WTC11 (cell line): ENCODE results near the gene BNIPL. TPM values are rescaled to one million over a fixed set of nuclear protein-coding genes. Genes with fewer than 3 reads are reported as not detected.
A peak's percentile ranks its signal among the peaks of the same experiment; 100 is the strongest.

Experiments used
- ATAC-seq: fragments of 200-7000 bp; cut with Tn5 transposase; 2 replicates; pipeline ENCODE4 v1.10.0; 2021; ENCODE audit warnings: mild to moderate bottlenecking, moderate library complexity
- CTCF ChIA-PET: fragments of 300-600 bp; sonication (Branson Sonifier 250); formaldehyde crosslinking; loops from one replicate; lab custom pipeline; 2021; ENCODE audit warnings: antibody characterized with exemption; lab: Charles Lee
- POLR2A ChIA-PET: fragments of 350-600 bp; sonication (Branson Sonifier 250); formaldehyde crosslinking; loops from one replicate; lab custom pipeline; 2021; ENCODE audit warnings: antibody characterized with exemption; lab: Charles Lee
- DNase-seq: peaks from one replicate; pipeline ENCODE4 v3.0.0; 2021; ENCODE audit warnings: low spot score
- H3K27ac Mint-ChIP-seq: 2 replicates; pipeline ENCODE4 v1.8.0; 2021; ENCODE audit warnings: mixed read lengths
- H3K27me3 Mint-ChIP-seq: 2 replicates; pipeline ENCODE4 v1.8.0; 2021; ENCODE audit warnings: low read depth, mild to moderate bottlenecking, moderate library complexity, mixed read lengths
- H3K36me3 Mint-ChIP-seq: 2 replicates; pipeline ENCODE4 v1.8.0; 2021; ENCODE audit warnings: mixed read lengths
- H3K4me1 Mint-ChIP-seq: 2 replicates; pipeline ENCODE4 v1.8.0; 2022; ENCODE audit warnings: mixed read lengths
- H3K4me3 Mint-ChIP-seq: 2 replicates; pipeline ENCODE4 v1.8.0; 2021; ENCODE audit warnings: mild to moderate bottlenecking, moderate library complexity, mixed read lengths
- H3K9me3 Mint-ChIP-seq: 2 replicates; pipeline ENCODE4 v1.8.0; 2021; ENCODE audit warnings: mixed read lengths
- ESRRA ChIP-seq: sonication (generic); formaldehyde crosslinking; IDR thresholded peaks from 2 replicates; pipeline ENCODE4 v1.8.1; 2022; ENCODE audit warnings: mild to moderate bottlenecking, missing genetic modification reagents, borderline replicate concordance
- FOXJ3 ChIP-seq: sonication (generic); formaldehyde crosslinking; IDR thresholded peaks from 2 replicates; pipeline ENCODE4 v1.9.0; 2021; ENCODE audit warnings: missing genetic modification reagents, mild to moderate bottlenecking, borderline replicate concordance
- FOXP1 ChIP-seq: sonication (generic); formaldehyde crosslinking; IDR thresholded peaks from 2 replicates; pipeline ENCODE4 v1.8.0; 2022; ENCODE audit warnings: missing genetic modification reagents, mild to moderate bottlenecking, moderate library complexity, borderline replicate concordance
- GABPB1 ChIP-seq: sonication (generic); formaldehyde crosslinking; IDR thresholded peaks from 2 replicates; pipeline ENCODE4 v1.8.1; 2023; ENCODE audit warnings: mild to moderate bottlenecking, missing genetic modification reagents
- GTF2I ChIP-seq: fragments of 250-450 bp; sonication (Bioruptor Pico); conservative IDR thresholded peaks from 2 replicates; pipeline ENCODE4 v1.4.0; 2021; ENCODE audit warnings: mild to moderate bottlenecking
- HMGA2 ChIP-seq: fragments of 250-450 bp; sonication (Bioruptor Pico); IDR thresholded peaks from 2 replicates; pipeline ENCODE4 v1.4.0; 2021; ENCODE audit warnings: mild to moderate bottlenecking, moderate library complexity
- IRF2 ChIP-seq: sonication (generic); formaldehyde crosslinking; IDR thresholded peaks from 2 replicates; pipeline ENCODE4 v1.8.0; 2022; ENCODE audit warnings: low read depth, missing genetic modification reagents, borderline replicate concordance
- KAT7 ChIP-seq: sonication (generic); formaldehyde crosslinking; IDR thresholded peaks from 2 replicates; pipeline ENCODE4 v1.8.1; 2023; ENCODE audit warnings: missing genetic modification reagents, mild to moderate bottlenecking, borderline replicate concordance
- NR2C2 ChIP-seq: sonication (generic); formaldehyde crosslinking; IDR thresholded peaks from 2 replicates; pipeline ENCODE4 v1.8.0; 2022; ENCODE audit warnings: mild to moderate bottlenecking, missing genetic modification reagents
- NR3C1 ChIP-seq: sonication (generic); formaldehyde crosslinking; conservative IDR thresholded peaks from 2 replicates; pipeline ENCODE4 v1.8.1; 2023; ENCODE audit warnings: low read depth, mild to moderate bottlenecking, missing genetic modification reagents
- PRRX2 ChIP-seq: fragments of 250-450 bp; sonication (Bioruptor Pico); IDR thresholded peaks from 2 replicates; pipeline ENCODE4 v1.8.0; 2021; ENCODE audit warnings: mild to moderate bottlenecking
- RORB ChIP-seq: fragments of 250-450 bp; sonication (Bioruptor Pico); IDR thresholded peaks from 2 replicates; pipeline ENCODE4 v1.9.0; 2021; ENCODE audit warnings: mild to moderate bottlenecking
- SMAD4 ChIP-seq: sonication (generic); formaldehyde crosslinking; IDR thresholded peaks from 2 replicates; pipeline ENCODE4 v1.8.0; 2022; ENCODE audit warnings: mild to moderate bottlenecking, missing genetic modification reagents
- SOX15 ChIP-seq: fragments of 250-450 bp; sonication (Bioruptor Pico); IDR thresholded peaks from 2 replicates; pipeline ENCODE4 v1.9.0; 2021; ENCODE audit warnings: mild to moderate bottlenecking
- SP1 ChIP-seq: sonication (generic); formaldehyde crosslinking; conservative IDR thresholded peaks from 2 replicates; pipeline ENCODE4 v1.8.1; 2022; ENCODE audit warnings: missing genetic modification reagents
- TP53 ChIP-seq: sonication (generic); formaldehyde crosslinking; IDR thresholded peaks from 2 replicates; pipeline ENCODE4 v1.8.1; 2023; ENCODE audit warnings: mild to moderate bottlenecking, missing genetic modification reagents
- ZNF317 ChIP-seq: sonication (generic); formaldehyde crosslinking; IDR thresholded peaks from 2 replicates; pipeline ENCODE4 v1.8.1; 2023; ENCODE audit warnings: low read depth, mild to moderate bottlenecking, moderate library complexity, missing genetic modification reagents, borderline replicate concordance
- ZNF396 ChIP-seq: fragments of 250-450 bp; sonication (Bioruptor Pico); IDR thresholded peaks from 2 replicates; pipeline ENCODE4 v1.8.0; 2021; ENCODE audit warnings: mild to moderate bottlenecking, moderate library complexity, borderline replicate concordance
- total RNA-seq: library from RNA; stranded (reverse); gene quantifications from 3 replicates; pipeline ENCODE4 v1.2.3, GENCODE V29; 2021
- TF ChIP-seq, protein P1 (sequence below): sonication (generic); formaldehyde crosslinking; IDR thresholded peaks from 2 replicates; pipeline ENCODE4 v1.8.0; 2022; ENCODE audit warnings: mild to moderate bottlenecking, missing genetic modification reagents
- TF ChIP-seq, protein P2 (sequence below): fragments of 200-600 bp; IDR thresholded peaks from 2 replicates; pipeline ENCODE4 v1.8.0; 2022; ENCODE audit warnings: antibody characterized with exemption
- TF ChIP-seq, protein P3 (sequence below): sonication (generic); formaldehyde crosslinking; IDR thresholded peaks from 2 replicates; pipeline ENCODE4 v1.8.1; 2022; ENCODE audit warnings: low read depth, mild to moderate bottlenecking, moderate library complexity, missing genetic modification reagents, borderline replicate concordance
- TF ChIP-seq, protein P4 (sequence below): sonication (generic); formaldehyde crosslinking; IDR thresholded peaks from 2 replicates; pipeline ENCODE4 v1.8.0; 2022; ENCODE audit warnings: mild to moderate bottlenecking, missing genetic modification reagents
- TF ChIP-seq, protein P5 (sequence below): sonication (generic); formaldehyde crosslinking; IDR thresholded peaks from 2 replicates; pipeline ENCODE4 v1.8.1; 2023; ENCODE audit warnings: mild to moderate bottlenecking, missing genetic modification reagents, moderate library complexity
- TF ChIP-seq, protein P6 (sequence below): fragments of 250-450 bp; sonication (Bioruptor Pico); IDR thresholded peaks from 2 replicates; pipeline ENCODE4 v1.9.0; 2021; ENCODE audit warnings: moderate library complexity, mild to moderate bottlenecking, inconsistent platforms, borderline replicate concordance
- TF ChIP-seq, protein P7 (sequence below): sonication (generic); formaldehyde crosslinking; IDR thresholded peaks from 2 replicates; pipeline ENCODE4 v1.8.0; 2022; ENCODE audit warnings: mild to moderate bottlenecking, missing genetic modification reagents
- TF ChIP-seq, protein P8 (sequence below): sonication (generic); formaldehyde crosslinking; IDR thresholded peaks from 2 replicates; pipeline ENCODE4 v1.8.1; 2022; ENCODE audit warnings: mild to moderate bottlenecking, missing genetic modification reagents, moderate library complexity, borderline replicate concordance

Gene BNIPL
- total RNA-seq, 1 experiment from 2014 or later: 3.8 TPM

DNA sequence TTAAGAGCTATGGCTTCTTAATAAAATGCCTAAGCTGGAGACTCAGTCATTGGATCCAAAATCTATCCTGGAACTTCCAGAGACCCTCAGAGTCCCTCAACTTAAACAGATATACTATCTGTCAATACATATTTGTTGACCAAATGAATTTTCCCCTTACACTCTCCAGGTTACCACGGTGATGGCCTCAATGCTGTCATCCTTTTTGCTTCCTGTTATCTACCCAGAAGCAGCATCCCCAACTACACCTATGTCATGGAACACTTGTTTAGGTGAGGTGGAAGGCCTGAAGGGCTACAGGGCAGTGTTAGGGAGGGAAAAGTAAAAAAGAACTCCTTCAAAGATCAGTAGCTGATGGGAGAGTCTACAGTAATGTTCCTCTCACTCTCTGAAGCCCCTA, 6.8 kb downstream of the BNIPL start:
- Mint-ChIP-seq H3K4me3 (no peak overlapping the region), H3K36me3 (no peaks in the 10 kb centered on the region), H3K27me3 (no peaks in the 10 kb centered on the region), H3K27ac (no peak overlapping the region), H3K9me3 (no peaks in the 10 kb centered on the region), H3K4me1 (peaks cover 13% of the 10 kb centered on the region)
- TF ChIP-seq SOX15 (CRISPR knock-in tag) (no peak), RORB (no peak), ESRRA (no peak), SMAD4 (no peak), SP1 (CRISPR knock-in tag) (no peak), GABPB1 (CRISPR knock-in tag) (no peak), ZNF396 (CRISPR knock-in tag) (no peak), FOXJ3 (CRISPR knock-in tag) (no peak), HMGA2 (CRISPR knock-in tag) (no peak), PRRX2 (CRISPR knock-in tag) (no peak), IRF2 (CRISPR knock-in tag) (no peak)
- TF ChIP-seq, protein P1, sequence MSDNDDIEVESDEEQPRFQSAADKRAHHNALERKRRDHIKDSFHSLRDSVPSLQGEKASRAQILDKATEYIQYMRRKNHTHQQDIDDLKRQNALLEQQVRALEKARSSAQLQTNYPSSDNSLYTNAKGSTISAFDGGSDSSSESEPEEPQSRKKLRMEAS (CRISPR knock-in tag): no peak
- TF ChIP-seq, protein P2, sequence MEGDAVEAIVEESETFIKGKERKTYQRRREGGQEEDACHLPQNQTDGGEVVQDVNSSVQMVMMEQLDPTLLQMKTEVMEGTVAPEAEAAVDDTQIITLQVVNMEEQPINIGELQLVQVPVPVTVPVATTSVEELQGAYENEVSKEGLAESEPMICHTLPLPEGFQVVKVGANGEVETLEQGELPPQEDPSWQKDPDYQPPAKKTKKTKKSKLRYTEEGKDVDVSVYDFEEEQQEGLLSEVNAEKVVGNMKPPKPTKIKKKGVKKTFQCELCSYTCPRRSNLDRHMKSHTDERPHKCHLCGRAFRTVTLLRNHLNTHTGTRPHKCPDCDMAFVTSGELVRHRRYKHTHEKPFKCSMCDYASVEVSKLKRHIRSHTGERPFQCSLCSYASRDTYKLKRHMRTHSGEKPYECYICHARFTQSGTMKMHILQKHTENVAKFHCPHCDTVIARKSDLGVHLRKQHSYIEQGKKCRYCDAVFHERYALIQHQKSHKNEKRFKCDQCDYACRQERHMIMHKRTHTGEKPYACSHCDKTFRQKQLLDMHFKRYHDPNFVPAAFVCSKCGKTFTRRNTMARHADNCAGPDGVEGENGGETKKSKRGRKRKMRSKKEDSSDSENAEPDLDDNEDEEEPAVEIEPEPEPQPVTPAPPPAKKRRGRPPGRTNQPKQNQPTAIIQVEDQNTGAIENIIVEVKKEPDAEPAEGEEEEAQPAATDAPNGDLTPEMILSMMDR: no peak
- TF ChIP-seq, protein P3, sequence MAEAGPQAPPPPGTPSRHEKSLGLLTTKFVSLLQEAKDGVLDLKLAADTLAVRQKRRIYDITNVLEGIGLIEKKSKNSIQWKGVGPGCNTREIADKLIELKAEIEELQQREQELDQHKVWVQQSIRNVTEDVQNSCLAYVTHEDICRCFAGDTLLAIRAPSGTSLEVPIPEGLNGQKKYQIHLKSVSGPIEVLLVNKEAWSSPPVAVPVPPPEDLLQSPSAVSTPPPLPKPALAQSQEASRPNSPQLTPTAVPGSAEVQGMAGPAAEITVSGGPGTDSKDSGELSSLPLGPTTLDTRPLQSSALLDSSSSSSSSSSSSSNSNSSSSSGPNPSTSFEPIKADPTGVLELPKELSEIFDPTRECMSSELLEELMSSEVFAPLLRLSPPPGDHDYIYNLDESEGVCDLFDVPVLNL (CRISPR knock-in tag): no peak
- TF ChIP-seq, protein P4, sequence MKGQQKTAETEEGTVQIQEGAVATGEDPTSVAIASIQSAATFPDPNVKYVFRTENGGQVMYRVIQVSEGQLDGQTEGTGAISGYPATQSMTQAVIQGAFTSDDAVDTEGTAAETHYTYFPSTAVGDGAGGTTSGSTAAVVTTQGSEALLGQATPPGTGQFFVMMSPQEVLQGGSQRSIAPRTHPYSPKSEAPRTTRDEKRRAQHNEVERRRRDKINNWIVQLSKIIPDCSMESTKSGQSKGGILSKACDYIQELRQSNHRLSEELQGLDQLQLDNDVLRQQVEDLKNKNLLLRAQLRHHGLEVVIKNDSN (CRISPR knock-in tag): no peak
- TF ChIP-seq, protein P5, sequence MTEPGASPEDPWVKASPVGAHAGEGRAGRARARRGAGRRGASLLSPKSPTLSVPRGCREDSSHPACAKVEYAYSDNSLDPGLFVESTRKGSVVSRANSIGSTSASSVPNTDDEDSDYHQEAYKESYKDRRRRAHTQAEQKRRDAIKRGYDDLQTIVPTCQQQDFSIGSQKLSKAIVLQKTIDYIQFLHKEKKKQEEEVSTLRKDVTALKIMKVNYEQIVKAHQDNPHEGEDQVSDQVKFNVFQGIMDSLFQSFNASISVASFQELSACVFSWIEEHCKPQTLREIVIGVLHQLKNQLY (CRISPR knock-in tag): no peak
- TF ChIP-seq, protein P6, sequence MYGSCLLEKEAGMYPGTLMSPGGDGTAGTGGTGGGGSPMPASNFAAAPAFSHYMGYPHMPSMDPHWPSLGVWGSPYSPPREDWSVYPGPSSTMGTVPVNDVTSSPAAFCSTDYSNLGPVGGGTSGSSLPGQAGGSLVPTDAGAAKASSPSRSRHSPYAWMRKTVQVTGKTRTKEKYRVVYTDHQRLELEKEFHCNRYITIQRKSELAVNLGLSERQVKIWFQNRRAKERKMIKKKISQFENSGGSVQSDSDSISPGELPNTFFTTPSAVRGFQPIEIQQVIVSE: no peak
- CTCF ChIA-PET: interaction anchor here (0.7 to 2.0 kb wide), 5 partner anchors 17 to 482 kb away, joined by 3 to 11 read pairs (median 5); partner anchors contain the start of genes CDC42SE1, GABPB2 and MLLT11
- no peak for DNase-seq
- POLR2A ChIA-PET: no interaction called here
- no peak for ATAC-seq

DNA sequence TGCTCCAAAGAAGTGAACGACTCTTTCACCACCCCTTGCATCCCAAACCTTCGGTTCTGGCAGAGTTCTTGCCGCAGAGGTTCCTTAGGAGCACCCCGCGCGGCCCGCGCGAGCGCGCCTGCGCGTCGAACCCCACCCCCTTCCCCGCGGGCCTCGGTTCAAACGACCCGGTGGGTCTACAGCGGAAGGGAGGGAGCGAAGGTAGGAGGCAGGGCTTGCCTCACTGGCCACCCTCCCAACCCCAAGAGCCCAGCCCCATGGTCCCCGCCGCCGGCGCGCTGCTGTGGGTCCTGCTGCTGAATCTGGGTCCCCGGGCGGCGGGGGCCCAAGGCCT, 11.2 kb downstream of the BNIPL start, which contains the start of gene C1orf56:
TSS of gene C1orf56 (plus strand) at position 161 of the 334 bp plus-strand sequence. CDS start at position 258, 97 bp downstream.
- POLR2A ChIA-PET: interaction anchor here (0.9 to 1.6 kb wide), 7 partner anchors 11 to 84 kb away, joined by 3 to 6 read pairs (median 4); partner anchors contain the start of gene MLLT11
- CTCF ChIA-PET: interaction anchor here (0.6 to 3.7 kb wide), 22 partner anchors 8 to 183 kb away, joined by 3 to 43 read pairs (median 5); partner anchors contain the start of genes BNIPL, CDC42SE1, GABPB2 and LYSMD1
- no peaks in the 10 kb centered on the region for H3K9me3 Mint-ChIP-seq
- TF ChIP-seq, protein P4 (CRISPR knock-in tag): no peak
- TF ChIP-seq SMAD4 (no peak), NR2C2 (no peak), TP53 (CRISPR knock-in tag) (no peak), NR3C1 (CRISPR knock-in tag) (no peak), FOXP1 (CRISPR knock-in tag) (no peak), KAT7 (CRISPR knock-in tag) (peak; percentile 73; the same call in 1 of the 2 replicates), GTF2I (CRISPR knock-in tag) (no peak), ZNF317 (CRISPR knock-in tag) (no peak), ZNF396 (CRISPR knock-in tag) (no peak)
- TF ChIP-seq, protein P7, sequence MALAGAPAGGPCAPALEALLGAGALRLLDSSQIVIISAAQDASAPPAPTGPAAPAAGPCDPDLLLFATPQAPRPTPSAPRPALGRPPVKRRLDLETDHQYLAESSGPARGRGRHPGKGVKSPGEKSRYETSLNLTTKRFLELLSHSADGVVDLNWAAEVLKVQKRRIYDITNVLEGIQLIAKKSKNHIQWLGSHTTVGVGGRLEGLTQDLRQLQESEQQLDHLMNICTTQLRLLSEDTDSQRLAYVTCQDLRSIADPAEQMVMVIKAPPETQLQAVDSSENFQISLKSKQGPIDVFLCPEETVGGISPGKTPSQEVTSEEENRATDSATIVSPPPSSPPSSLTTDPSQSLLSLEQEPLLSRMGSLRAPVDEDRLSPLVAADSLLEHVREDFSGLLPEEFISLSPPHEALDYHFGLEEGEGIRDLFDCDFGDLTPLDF (CRISPR knock-in tag): peak; percentile 55; the same call in 1 of the 2 replicates
- TF ChIP-seq, protein P8, sequence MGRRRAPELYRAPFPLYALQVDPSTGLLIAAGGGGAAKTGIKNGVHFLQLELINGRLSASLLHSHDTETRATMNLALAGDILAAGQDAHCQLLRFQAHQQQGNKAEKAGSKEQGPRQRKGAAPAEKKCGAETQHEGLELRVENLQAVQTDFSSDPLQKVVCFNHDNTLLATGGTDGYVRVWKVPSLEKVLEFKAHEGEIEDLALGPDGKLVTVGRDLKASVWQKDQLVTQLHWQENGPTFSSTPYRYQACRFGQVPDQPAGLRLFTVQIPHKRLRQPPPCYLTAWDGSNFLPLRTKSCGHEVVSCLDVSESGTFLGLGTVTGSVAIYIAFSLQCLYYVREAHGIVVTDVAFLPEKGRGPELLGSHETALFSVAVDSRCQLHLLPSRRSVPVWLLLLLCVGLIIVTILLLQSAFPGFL: no peak

More for the DNA sequence above, 11.2 kb downstream of the BNIPL start, which contains the start of gene C1orf56:
- ATAC-seq (peak; percentile 67), DNase-seq (peak; percentile 70)
- Mint-ChIP-seq H3K36me3 (peaks cover 10% of the 10 kb centered on the region), H3K4me3 (peak within 1 kb of the TSS; percentile 96), H3K27me3 (no peaks in the 10 kb centered on the region), H3K27ac (peak within 1 kb of the TSS; percentile 97), H3K4me1 (peaks cover 17% of the 10 kb centered on the region)
